Islet precursor cell (in vitro differentiated cells): ENCODE measurements around the gene NHSL2.

ENCODE experiments used
- DNase-seq: peaks from one replicate; pipeline ENCODE4 v3.0.0-alpha.2; 2018

The NHSL2 gene

DNA sequence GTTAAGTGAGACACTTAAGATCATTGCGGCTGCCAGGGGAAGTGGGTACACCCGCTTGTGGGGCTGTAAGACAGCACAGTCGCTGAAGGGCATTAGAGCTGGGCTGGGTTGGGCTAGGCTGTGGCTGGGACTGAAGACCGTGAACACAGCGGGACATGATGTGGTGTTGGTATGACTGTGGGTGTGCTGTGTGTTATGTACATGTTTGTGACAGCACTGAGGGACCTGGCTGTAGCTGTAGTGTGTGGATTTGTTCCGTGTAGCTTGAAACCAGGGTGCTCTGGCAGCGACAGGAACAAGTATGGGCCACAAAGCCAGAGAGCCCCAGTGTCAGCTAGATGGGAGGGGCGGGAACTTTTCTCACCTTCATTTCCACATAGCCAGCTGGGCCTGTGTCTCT, 82.1 kb downstream of the NHSL2 start:
- DNase-seq = no peak

DNA sequence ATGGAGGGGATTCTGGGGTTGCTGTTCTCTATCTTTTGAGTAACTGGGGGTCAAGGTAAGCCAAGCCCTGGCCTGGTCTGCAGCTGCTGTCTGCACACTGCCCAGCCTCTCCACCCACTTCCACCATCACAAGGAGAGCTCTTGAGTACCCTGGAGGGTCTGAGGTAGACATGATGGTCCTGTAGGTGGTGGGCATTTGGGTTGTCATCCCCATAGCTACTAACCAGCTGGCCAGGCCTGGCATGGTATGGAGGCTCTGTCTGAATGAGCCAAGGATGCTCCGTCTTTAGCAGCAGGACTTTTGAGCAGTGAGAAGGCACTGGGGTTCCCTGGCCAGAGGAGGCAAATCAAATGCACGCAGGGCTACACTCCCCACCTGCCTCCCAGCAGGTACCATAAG, 82.7 kb downstream of the NHSL2 start:
- DNase-seq = no peak

- no peak for DNase-seq
Measured at GRCh38 chrX:71994601-71995000, 84.0 kb downstream of the NHSL2 start.

GRCh38 chrX:71995122-71995521, 84.5 kb downstream of the NHSL2 start:
- DNase-seq = peak; percentile 9

- DNase-seq = peak; percentile 23
Measured at GRCh38 chrX:71996136-71996535, 85.5 kb downstream of the NHSL2 start.

- peak; percentile 50 for DNase-seq
Measured at GRCh38 chrX:71996826-71997225, 86.2 kb downstream of the NHSL2 start.

GRCh38 chrX:71997320-71997719, 86.7 kb downstream of the NHSL2 start:
- peak; percentile 21 for DNase-seq

GRCh38 chrX:71998836-71999509, 88.3 kb downstream of the NHSL2 start:
- DNase-seq = peak; percentile 40

DNA sequence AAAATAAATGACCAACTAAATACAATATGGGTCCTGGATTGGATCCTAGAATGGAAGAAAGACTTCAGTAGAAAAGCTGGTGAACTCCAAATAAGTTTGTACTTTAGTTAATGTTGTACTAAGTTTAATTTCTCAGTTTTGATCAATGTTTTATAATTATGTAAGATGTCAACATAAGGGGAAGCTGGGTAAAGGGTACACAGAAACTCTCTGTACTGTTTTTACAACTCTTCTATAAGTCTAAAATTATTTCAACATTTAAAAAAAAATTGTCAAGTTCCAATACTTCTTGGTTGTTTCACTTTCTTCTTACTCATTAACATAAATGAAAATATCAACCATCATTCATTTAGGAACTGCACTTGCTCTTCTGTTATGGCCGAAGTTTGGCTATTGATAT, 88.9 kb downstream of the NHSL2 start:
- DNase-seq = no peak

DNA sequence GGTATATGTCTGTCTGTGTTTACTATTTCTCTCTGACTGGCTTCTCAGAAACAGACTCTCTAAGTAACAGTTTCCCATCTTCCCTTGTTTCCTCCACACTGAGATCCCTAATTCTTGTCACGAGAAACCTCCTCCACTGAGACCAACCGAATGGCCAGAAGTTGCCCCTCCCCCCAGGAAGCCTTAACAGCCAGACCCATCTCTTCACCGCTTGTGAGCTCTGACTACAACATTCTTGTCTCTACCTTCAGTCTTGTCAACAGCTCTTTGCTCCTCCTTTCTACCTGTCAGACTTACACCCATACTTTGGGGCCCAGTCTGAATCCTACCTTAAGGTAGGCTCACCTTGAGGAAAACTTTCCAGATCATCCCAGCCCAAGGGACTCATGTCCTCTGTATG, 90.8 kb downstream of the NHSL2 start:
- peak; percentile 68 for DNase-seq

DNA sequence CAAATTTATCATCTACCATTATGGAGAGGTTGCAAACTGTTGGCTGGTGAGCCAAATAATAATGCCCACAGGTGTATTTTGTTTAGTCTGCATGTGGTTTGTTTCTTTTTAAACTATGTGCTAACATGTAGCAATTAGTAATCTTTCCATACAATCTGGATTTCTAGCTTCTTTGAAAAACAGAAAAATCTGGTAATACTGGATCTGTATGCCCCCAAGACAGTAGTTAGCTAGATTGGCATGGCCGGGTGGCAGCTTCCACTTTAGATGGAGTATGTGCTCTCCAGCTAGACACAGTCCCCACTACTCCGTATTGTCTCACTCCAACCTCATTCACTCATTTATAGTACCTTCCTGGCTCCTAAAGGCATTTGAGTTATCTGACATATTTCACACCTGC, 91.3 kb downstream of the NHSL2 start:
- no peak for DNase-seq

GRCh38 chrX:72002875-72003274, 92.2 kb downstream of the NHSL2 start:
- peak; percentile 52 for DNase-seq

GRCh38 chrX:72003811-72004750, 93.4 kb downstream of the NHSL2 start:
- peak; percentile 87 for DNase-seq

- DNase-seq = peak; percentile 19
Measured at GRCh38 chrX:72005046-72005445, 94.4 kb downstream of the NHSL2 start.

- DNase-seq = peak; percentile 21
Measured at GRCh38 chrX:72006461-72006860, 95.8 kb downstream of the NHSL2 start.

GRCh38 chrX:72009731-72010130, 99.1 kb downstream of the NHSL2 start:
- peak; percentile 10 for DNase-seq

GRCh38 chrX:72011734-72012133, 101.1 kb downstream of the NHSL2 start:
- no peak for DNase-seq

DNA sequence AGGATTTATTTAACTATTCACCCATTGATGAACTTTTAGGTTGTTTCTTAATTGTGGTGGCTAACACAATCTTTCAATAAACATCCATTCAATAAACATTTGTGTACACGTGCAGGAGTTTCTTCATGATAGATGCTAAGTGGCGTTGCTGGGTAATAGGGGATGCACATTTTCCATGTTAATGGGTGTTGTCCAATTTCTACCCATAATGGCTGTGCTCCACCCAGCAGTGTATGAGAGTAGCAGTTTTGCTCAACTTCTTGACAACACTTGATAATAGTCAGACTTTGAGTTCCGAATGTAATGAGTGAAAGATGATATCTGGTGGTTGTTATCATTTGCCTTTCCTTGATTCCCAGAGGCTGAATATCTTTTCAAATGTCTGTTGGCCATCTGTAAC, 104.7 kb downstream of the NHSL2 start:
- DNase-seq = peak; percentile 9

DNA sequence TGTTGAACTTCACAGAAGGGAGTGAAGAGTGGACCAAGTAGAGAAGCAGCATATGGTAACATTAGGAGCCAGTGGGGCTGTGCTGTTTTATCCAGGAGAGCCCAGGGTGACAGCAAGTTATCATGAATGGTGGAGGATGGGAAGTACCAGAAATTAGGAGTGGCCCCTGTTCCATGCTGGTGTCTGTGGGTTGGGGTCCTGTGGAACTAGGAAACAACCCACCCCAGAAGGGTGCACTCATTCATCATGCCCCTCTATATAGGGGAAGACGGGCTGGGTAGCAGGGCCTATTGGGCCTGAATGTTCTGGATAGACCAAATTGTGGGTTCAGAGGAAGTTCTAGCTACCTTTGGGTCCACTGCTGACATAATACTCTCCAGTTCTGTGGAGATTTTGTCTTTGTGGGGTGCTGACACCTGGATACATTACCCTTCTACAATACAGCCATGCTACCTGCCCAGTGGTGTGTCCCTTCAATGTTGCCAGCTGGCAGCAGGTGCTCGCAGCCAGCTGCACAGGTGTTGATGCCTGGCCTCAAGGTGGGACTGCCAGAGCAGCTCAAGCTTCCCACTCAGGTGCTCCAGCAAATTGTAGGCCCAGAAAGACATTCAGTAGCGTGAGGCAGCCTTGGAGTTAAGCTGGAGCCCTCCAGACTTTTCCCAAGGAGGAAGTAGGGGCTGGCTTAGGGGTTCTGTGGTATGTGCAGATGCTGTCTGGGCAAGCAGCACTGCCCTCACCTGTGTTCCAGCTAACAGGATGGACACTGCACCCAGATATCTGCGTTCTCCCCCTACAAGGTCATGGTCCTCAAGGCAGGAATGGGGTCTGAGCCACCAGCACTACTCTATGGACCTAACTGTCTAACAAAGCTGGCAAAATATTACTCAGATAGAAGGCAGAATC, 106.5 kb downstream of the NHSL2 start:
- peak; percentile 19 for DNase-seq

DNA sequence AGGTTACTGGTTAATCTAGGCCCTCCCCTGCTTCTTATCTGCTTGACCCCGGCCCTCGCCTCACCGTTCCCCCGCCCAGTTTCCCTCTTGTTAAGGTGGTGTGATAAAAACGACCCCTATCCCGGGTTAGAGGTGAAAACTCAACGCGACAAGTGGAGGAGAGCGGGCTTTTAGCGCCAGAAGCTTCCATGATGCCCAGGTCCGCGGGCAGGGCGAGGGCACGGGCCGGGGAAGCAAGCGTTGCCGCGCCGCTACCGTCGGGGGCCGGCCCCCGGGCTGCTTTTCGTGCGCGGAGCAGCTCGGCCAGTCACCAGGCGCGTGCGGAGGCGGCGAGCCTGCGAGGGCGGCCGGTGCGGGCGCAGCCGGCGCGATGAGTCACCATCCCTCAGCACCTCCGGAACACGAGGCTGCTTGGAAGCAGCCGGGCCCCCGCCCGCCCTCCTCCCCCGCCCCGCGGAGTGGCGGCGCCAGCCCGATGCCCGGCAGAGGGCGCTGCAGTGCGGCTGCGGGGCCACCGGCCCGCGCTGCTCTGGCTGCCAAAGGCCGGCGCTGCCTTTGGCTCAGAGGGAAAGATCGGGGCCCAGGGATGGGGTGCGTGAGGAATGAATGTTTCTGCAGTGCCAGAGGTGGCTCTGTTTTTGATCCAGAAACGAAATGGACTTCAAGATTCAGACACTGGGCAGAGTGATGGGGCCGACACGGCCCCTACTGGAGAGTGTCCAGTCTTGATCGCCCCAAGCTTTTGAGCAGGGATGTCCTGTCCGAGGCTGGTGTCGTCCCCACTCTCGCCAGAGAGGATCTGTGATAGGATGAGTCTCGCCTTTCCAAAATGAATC, 107.8 kb downstream of the NHSL2 start:
- DNase-seq = peak; percentile 92

GRCh38 chrX:72019487-72019886, 108.8 kb downstream of the NHSL2 start:
- no peak for DNase-seq

GRCh38 chrX:72020204-72020603, 109.6 kb downstream of the NHSL2 start:
- peak; percentile 14 for DNase-seq
